Thyroid gland (tissue), 4 donors: ENCODE data around the gene YWHAQ. TPM values are rescaled to one million over a fixed set of nuclear protein-coding genes. Genes with fewer than 3 reads are reported as not detected.

ENCODE experiments used
- DNase-seq, 2 donors: peaks; one replicate each; pipeline ENCODE4 v3.0.0-alpha.2; 2019
- H3K27ac ChIP-seq, 3 donors: fragments of 200-600 bp; sonication (generic); 1 replicate in 2 of 3; 2 replicates in 1 of 3; pipeline ENCODE4 v1.5.1; 2016 to 2019; ENCODE audit warnings: mild to moderate bottlenecking in 1 of 3, moderate library complexity in 1 of 3
- H3K27me3 ChIP-seq: fragments of 200-600 bp; sonication (generic); one replicate; pipeline ENCODE4 v1.5.1; 2019
- H3K36me3 ChIP-seq, 2 donors: fragments of 200-600 bp; sonication (generic); one replicate each; pipeline ENCODE4 v1.5.1; 2016 to 2019
- H3K4me1 ChIP-seq, 2 donors: fragments of 200-600 bp; sonication (generic); one replicate each; pipeline ENCODE4 v1.5.1; 2017 to 2019
- H3K4me3 ChIP-seq, 3 donors: fragments of 200-600 bp; sonication (generic); replicated peaks in 1 of 3; 1 replicate in 2 of 3; 2 replicates in 1 of 3; pipeline ENCODE4 v1.5.1; 2016; ENCODE audit warnings: mild to moderate bottlenecking in 1 of 3
- H3K9me3 ChIP-seq: fragments of 200-600 bp; sonication (generic); one replicate; pipeline ENCODE4 v1.5.1; 2017
- POLR2A ChIP-seq, 2 donors: fragments of 450-650 bp; IDR thresholded peaks; one replicate each; pipeline ENCODE4 v1.6.1; 2017; ENCODE audit warnings: antibody characterized with exemption in 2 of 2, mild to moderate bottlenecking in 2 of 2, moderate library complexity in 1 of 2
- WGBS, 2 donors: methylation state at CpG; one replicate each; pipeline ENCODE4 v1.1.5; 2017; 5-methylcytosine and 5-hydroxymethylcytosine counted together
- intact Hi-C: fragments of 100-400 bp; cut with DNase I; formaldehyde crosslinking; loops from one replicate; pipeline ENCODE4 v1.15.1; 2023
- total RNA-seq, 4 donors: library from RNA; depleted of rRNA; stranded (reverse); fragments of >200 nt; gene quantifications; one replicate each; pipeline ENCODE4 v1.2.3, GENCODE V29; 2016
- TF ChIP-seq, protein P1 (sequence below), 6 experiments: fragments of 200-600 bp in 3 of 6; fragments of 450-650 bp in 3 of 6; sonication (generic) in 3 of 6; IDR thresholded peaks; one replicate each; pipeline ENCODE4 v1.5.1; 2016 to 2019; ENCODE audit warnings: antibody characterized with exemption in 6 of 6, mild to moderate bottlenecking in 2 of 6, inconsistent platforms in 1 of 6, moderate library complexity in 1 of 6

The YWHAQ gene
- total RNA-seq, 4 donors from 2014 or later: 246 to 270 (median 265) TPM

DNA sequence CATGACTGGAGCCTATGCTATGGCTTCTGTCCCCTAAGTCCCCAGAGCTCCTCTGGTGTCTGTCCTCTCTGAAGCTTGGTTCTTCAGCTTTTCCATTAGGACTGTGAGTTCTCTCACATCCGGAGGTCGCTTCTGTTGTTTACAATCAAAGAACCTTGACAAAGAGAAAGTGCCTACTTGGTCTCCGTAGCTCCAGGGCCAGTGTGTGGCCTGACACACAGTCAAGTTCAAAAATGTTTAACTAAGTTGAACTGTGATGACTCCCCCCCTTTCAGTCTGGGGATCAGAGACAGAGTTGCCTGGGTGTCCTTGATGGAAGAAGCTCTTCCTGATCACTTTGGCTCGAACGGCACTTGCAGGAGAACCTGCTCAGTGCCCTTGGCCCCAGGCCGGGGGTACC is 26.3 kb upstream of the YWHAQ start:
- no peak for DNase-seq
- Histone ChIP-seq H3K4me3 (no peak overlapping the region), H3K9me3 (no peaks in the 10 kb centered on the region), H3K27ac (no peak overlapping the region), H3K36me3 (no peaks in the 10 kb centered on the region), H3K4me1 (no peaks in the 10 kb centered on the region), H3K27me3 (no peaks in the 10 kb centered on the region)
- intact Hi-C loops: no loop called here
- TF ChIP-seq, protein P1, sequence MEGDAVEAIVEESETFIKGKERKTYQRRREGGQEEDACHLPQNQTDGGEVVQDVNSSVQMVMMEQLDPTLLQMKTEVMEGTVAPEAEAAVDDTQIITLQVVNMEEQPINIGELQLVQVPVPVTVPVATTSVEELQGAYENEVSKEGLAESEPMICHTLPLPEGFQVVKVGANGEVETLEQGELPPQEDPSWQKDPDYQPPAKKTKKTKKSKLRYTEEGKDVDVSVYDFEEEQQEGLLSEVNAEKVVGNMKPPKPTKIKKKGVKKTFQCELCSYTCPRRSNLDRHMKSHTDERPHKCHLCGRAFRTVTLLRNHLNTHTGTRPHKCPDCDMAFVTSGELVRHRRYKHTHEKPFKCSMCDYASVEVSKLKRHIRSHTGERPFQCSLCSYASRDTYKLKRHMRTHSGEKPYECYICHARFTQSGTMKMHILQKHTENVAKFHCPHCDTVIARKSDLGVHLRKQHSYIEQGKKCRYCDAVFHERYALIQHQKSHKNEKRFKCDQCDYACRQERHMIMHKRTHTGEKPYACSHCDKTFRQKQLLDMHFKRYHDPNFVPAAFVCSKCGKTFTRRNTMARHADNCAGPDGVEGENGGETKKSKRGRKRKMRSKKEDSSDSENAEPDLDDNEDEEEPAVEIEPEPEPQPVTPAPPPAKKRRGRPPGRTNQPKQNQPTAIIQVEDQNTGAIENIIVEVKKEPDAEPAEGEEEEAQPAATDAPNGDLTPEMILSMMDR (IDR thresholded peaks at IDR 0.05): no peak
- no peak for TF ChIP-seq POLR2A (IDR thresholded peaks at IDR 0.05)
- WGBS, 2 donors: 87 to 91% methylated on average over 6 of the region's 6 CpGs

DNA sequence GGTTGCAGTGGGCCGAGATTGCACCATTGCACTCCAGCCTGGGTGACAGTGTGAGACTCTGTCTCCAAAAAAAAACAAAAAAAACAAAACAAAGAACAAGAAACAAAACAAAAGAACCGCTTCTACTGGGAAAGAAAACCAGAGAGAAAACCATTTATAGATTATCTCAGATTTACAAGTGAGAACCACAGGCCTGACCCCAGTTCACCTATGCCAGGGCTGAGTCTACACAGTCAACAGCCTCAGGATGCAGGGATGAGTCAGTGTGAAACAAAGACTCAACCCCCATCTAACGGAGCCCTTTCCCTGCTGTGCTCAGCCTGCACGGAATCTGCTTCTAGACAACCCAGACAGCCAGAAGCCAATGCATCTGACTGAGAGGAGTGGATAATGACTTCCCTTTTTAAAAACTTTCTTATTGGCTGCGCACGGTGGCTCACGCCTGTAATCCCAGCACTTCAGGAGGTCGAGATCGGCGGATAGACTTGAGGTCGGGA is 25.5 kb upstream of the YWHAQ start:
- H3K9me3 ChIP-seq: no peaks in the 10 kb centered on the region
- H3K4me1 ChIP-seq: no peaks in the 10 kb centered on the region
- TF ChIP-seq, protein P1 (IDR thresholded peaks at IDR 0.05): no peak
- TF ChIP-seq POLR2A (IDR thresholded peaks at IDR 0.05): no peak
- no peak overlapping the region for H3K27ac ChIP-seq
- 84 to 90% methylated on average over 11 of the region's 11 CpGs for whole genome bisulfite sequencing, 2 donors
- H3K36me3 ChIP-seq: no peaks in the 10 kb centered on the region
- H3K27me3 ChIP-seq: no peaks in the 10 kb centered on the region
- DNase-seq: no peak
- H3K4me3 ChIP-seq: no peak overlapping the region
- intact Hi-C loops: no loop called here

DNA sequence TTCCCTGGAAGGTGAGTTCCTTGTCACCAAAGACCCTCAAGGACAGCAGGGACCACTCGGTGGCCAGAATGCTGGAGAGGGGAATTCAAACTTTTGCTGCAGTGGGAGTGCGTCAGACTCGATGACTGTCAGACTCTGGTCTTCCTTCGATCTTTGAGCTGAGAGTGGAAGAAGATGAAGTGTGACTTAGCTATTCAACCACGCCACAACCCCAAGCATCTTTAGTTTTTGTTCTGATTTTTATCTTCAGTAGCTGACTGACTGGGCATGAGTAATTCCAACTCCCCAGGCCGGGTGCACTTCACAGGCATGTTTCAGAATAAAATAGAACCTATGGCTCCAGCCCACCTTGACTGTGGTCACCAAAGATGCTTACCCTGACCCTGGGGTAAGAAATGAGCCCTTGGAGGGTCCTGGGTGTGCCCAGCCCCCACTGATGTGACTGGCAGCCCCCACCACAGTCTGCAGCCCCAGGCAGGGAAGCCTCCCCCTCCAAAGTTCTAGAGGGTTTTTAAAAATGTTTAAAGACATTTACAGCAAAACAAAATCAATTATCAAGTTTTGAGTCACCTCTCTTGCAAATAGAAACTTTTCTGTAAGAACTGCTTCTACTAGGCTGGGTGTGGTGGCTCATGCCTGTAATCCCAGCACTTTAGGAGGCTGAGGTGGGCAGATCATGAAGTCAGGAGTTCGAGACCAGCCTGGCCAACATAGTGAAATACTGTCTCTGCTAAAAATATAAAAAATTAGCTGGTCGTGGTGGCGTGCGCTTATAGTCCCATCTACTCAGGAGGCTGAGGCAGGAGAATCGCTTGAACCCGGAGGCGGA is 24.9 kb upstream of the YWHAQ start:
- TF ChIP-seq, protein P1 (IDR thresholded peaks at IDR 0.05): no peak
- TF ChIP-seq POLR2A (IDR thresholded peaks at IDR 0.05): no peak
- no peak for DNase-seq
- H3K36me3 ChIP-seq: no peaks in the 10 kb centered on the region
- H3K27ac ChIP-seq: no peak overlapping the region
- WGBS, 2 donors: 82 to 92% methylated on average over 13 of the region's 13 CpGs
- H3K27me3 ChIP-seq: no peaks in the 10 kb centered on the region
- H3K9me3 ChIP-seq: no peaks in the 10 kb centered on the region
- H3K4me3 ChIP-seq: no peak overlapping the region
- intact Hi-C loops: no loop called here
- H3K4me1 ChIP-seq: no peaks in the 10 kb centered on the region

DNA sequence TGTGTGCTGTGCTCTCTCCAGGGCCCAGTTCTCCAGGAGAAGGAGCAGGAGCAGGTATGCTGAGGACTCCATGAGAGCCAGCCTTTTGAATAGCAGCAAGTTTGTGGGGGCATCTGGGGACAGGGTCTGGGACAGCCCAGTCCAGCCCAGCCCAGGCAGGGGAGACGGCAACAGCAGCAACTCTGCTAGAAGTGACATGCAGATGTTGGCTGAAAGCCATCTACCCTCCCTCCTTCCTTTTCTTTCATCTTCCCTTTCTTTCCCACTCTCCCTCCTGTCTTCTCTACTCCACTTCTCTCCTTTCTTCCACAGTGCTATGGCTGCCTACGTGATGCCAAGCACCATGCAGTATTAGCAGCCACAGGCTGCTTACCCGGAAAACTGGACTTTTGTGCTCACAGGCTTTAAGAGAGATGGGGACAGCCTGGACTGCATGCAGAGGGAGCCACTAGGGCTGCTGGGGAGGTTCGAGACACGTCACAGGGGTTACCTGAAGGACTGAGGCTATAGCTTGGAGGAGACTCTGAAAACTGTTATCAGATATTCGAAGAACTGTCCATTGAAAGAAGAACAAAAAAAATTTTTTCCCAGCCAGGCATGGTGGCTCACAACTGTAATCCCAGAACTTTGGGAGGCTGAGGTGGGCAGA is 23.8 kb upstream of the YWHAQ start:
- H3K9me3 ChIP-seq: no peaks in the 10 kb centered on the region
- H3K27me3 ChIP-seq: no peaks in the 10 kb centered on the region
- H3K4me3 ChIP-seq: no peak overlapping the region
- TF ChIP-seq, protein P1 (IDR thresholded peaks at IDR 0.05): no peak
- TF ChIP-seq POLR2A (IDR thresholded peaks at IDR 0.05): no peak
- H3K27ac ChIP-seq: no peak overlapping the region
- DNase-seq: no peak
- no peaks in the 10 kb centered on the region for H3K4me1 ChIP-seq
- no peaks in the 10 kb centered on the region for H3K36me3 ChIP-seq
- 77 to 81% methylated on average over 6 of the region's 6 CpGs for WGBS, 2 donors
- intact Hi-C loops: no loop called here
